GM23338 (cell line): Measurements from ENCODE around the gene CD2AP.

Source experiments
- CTCF ChIP-seq, 2 experiments: fragments of 200-600 bp in 1 of 2; sonication (generic) in 1 of 2; conservative IDR thresholded peaks; 2 replicates each; pipeline versions ENCODE4 v1.5.1 to v1.6.1; 2016 to 2017; ENCODE audit warnings: antibody characterized with exemption in 2 of 2, low read depth in 2 of 2, mild to moderate bottlenecking in 2 of 2, moderate library complexity in 1 of 2
- EZH2 ChIP-seq: fragments of 200-600 bp; sonication (generic); IDR thresholded peaks from one replicate; pipeline ENCODE4 v1.8.0; 2017; ENCODE audit warnings: antibody characterized with exemption, mild to moderate bottlenecking, low read depth; ENCODE audit not compliant: unreplicated experiment
- REST ChIP-seq: IDR thresholded peaks from one replicate; pipeline ENCODE4 v1.6.1; 2018; ENCODE audit warnings: antibody characterized with exemption; ENCODE audit not compliant: unreplicated experiment
- ZNF331 ChIP-seq: fragments of 250-450 bp; sonication (Bioruptor Pico); IDR thresholded peaks from 2 replicates; pipeline ENCODE4 v1.5.0; 2020; ENCODE audit warnings: low read depth, mild to moderate bottlenecking, moderate library complexity

- TF ChIP-seq ZNF331 (no peak), CTCF (conservative IDR thresholded peaks at IDR 0.05; ENCODE audit: low read depth in 2 of 2) (no peak), REST (no peak), EZH2 (no peak)
Measured at GRCh38 chr6:47478233-47479139, 897 bp downstream of the CD2AP start.
